Pancreas (tissue), 10 donors: Measurements from ENCODE around the gene MTREX. TPM values are rescaled to one million over a fixed set of nuclear protein-coding genes. Genes with fewer than 3 reads are reported as not detected.

ENCODE experiments used
- ATAC-seq, 4 donors: fragments of 200-7000 bp; cut with Tn5 transposase; one replicate each; pipeline versions ENCODE4 v1.8.0 to v1.9.1; 2020; ENCODE audit warnings: mild to moderate bottlenecking in 4 of 4, moderate library complexity in 4 of 4
- DNase-seq, 6 donors: peaks; one replicate each; pipeline ENCODE4 v3.0.0-alpha.2; 2020
- FAIRE-seq: peaks from 2 replicates; lab custom pipeline; 2012; peaks lifted over from hg19 to GRCh38; lab: Jason Lieb, UNC
- H3K27ac ChIP-seq, 4 donors: fragments of 200-600 bp; sonication (generic); 1 replicate in 3 of 4; 2 replicates in 1 of 4; pipeline versions ENCODE4 v1.5.0 to v1.8.0; 2020
- H3K27me3 ChIP-seq, 4 donors: fragments of 200-600 bp; one replicate each; pipeline ENCODE4 v1.8.0; 2021
- H3K36me3 ChIP-seq, 3 donors: fragments of 200-600 bp; sonication (generic) in 1 of 3; one replicate each; pipeline versions ENCODE4 v1.5.0 to v1.8.0; 2020 to 2021
- H3K4me1 ChIP-seq, 3 donors: fragments of 200-600 bp; one replicate each; pipeline ENCODE4 v1.8.0; 2021
- H3K4me3 ChIP-seq, 4 donors: fragments of 200-600 bp; sonication (generic) in 2 of 4; one replicate each; pipeline versions ENCODE4 v1.5.0 to v1.8.0; 2020 to 2021
- H3K9me3 ChIP-seq, 4 donors: fragments of 200-600 bp; one replicate each; pipeline ENCODE4 v1.8.0; 2021
- CTCF ChIP-seq, 4 donors: fragments of 200-600 bp; sonication (generic) in 3 of 4; IDR thresholded peaks; one replicate each; pipeline versions ENCODE4 v1.5.0 to v1.8.0; 2021; ENCODE audit warnings: antibody characterized with exemption in 4 of 4
- WGBS, 2 donors: extraction: QIAGEN DNeasy Blood & Tissue Kit; methylation state at CpG; one replicate each; pipeline ENCODE4 v1.1.7; 2013; 5-methylcytosine and 5-hydroxymethylcytosine counted together
- intact Hi-C, 3 donors: fragments of 100-400 bp; cut with DNase I; formaldehyde crosslinking; loops; one replicate each; pipeline versions ENCODE4 v1.11.1 to v1.14.2; 2022
- polyA plus RNA-seq, 2 donors: library from polyadenylated mRNA; stranded (reverse); fragments of 200-250 nt; gene quantifications; one replicate each; pipeline ENCODE4 v1.2.3, GENCODE V29; 2013
- total RNA-seq, 6 donors: library from RNA; stranded (reverse); fragmentation: NEBNext Ultra II Directional in 4 of 6; extraction: Animal tissue kit (Norgen Biotek cat#: 25700) in 4 of 6; gene quantifications; one replicate each; pipeline versions ENCODE4 v1.2.1 to v1.2.4, GENCODE V29; 2021 to 2023
- donor health status: healthy with polysubstance abuse.
- donor health status: DM: no; HTN: no; CAD: no; lungs with moderate emphysema.
- donor health status: DM: no; HTN: no; CAD: no.
- donor health status: control.
- donor health status: control.
- donor health status: Bipolar disorder and iron deficiency.
- donor health status: DM: yes; HTN: yes; CAD: no.
- donor health status: DM: no; HTN: no; CAD: no.
- donor health status: DM: no; HTN: no; CAD: no.
- donor health status: DM: yes; HTN: yes; CAD: no.

Gene MTREX
- total and polyA plus RNA-seq, 8 donors, result 13.1 to 36.0 (median 30.7) TPM

DNA sequence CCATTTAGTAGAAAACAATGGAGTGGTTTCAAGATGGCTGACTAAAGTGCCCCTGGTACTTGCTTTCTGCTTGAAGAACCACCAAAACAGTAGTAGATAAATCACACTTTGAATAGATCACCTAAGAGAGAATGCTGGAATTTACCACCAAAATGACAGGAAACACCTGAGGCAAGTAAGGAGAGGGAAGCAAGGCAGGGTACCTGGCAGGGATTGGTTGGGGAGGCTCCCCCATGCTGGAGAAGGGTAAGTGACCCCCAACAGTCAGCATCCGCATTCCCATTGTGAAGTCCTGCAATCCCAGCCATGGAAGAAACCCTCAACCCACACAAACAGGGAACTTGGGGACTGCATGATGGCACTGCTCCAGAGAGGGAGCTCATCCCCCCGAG lies 121.4 kb downstream of the MTREX start:
- TF ChIP-seq CTCF (IDR thresholded peaks at IDR 0.05), result no peak
- no peak overlapping the region for H3K4me3 ChIP-seq
- H3K9me3 ChIP-seq, result no peaks in the 10 kb centered on the region
- intact Hi-C loops, result no loop called here
- DNase-seq (no peak), ATAC-seq (peak in 1 of 4 donors; percentile 12), FAIRE-seq (no peak)
- WGBS, 2 donors, result 50% methylated on average over 2 of the region's 2 CpGs
- H3K4me1 ChIP-seq, result peaks cover 0 to 7% (median 0%) of the 10 kb centered on the region in 3 donors
- no peak overlapping the region for H3K27ac ChIP-seq
- peaks cover 0 to 22% (median 0%) of the 10 kb centered on the region in 3 donors for H3K36me3 ChIP-seq
- no peaks in the 10 kb centered on the region for H3K27me3 ChIP-seq

DNA sequence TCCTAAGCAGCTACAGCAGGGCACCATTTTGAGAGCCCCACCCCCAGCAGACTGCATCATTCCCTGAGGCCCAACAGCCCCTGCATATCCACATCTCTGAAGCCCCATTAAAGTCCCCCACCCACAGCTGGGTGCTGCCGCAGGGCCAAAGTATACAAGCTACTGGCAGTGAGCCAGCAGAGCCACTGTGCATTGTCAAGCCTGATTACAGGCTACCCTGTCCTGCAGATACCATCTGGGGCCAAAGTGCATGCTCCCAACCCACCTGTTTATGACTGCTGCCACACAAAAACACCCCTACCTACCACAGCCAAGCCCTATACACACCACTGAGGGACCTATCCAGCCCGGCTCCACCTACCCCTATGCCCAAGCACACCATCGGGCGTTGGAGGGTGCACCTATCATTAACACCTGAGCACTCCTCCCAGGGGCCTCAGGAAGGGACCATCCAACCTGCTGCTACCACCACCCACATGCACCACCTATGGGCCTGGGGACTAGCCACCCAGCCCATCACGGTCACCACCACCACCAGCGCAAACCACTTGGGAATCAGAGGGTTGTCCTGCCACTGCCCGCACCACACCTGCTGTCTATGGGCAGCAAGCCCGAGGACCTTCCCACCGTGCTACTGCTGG lies 121.9 kb downstream of the MTREX start:
- FAIRE-seq (no peak), ATAC-seq (peak in 3 of 4 donors; percentile 29 to 46 (median 41)), DNase-seq (peak in 4 of 6 donors; percentile 26 to 71 (median 28))
- no peak for TF ChIP-seq CTCF (IDR thresholded peaks at IDR 0.05)
- no peaks in the 10 kb centered on the region for H3K27me3 ChIP-seq
- no peaks in the 10 kb centered on the region for H3K9me3 ChIP-seq
- intact Hi-C loops, result no loop called here
- 86 to 90% methylated on average over 9 of the region's 9 CpGs for WGBS, 2 donors
- H3K4me3 ChIP-seq, result no peak overlapping the region
- H3K27ac ChIP-seq, result no peak overlapping the region
- peaks cover 0 to 16% (median 0%) of the 10 kb centered on the region in 3 donors for H3K36me3 ChIP-seq
- peaks cover 0 to 7% (median 0%) of the 10 kb centered on the region in 3 donors for H3K4me1 ChIP-seq

DNA sequence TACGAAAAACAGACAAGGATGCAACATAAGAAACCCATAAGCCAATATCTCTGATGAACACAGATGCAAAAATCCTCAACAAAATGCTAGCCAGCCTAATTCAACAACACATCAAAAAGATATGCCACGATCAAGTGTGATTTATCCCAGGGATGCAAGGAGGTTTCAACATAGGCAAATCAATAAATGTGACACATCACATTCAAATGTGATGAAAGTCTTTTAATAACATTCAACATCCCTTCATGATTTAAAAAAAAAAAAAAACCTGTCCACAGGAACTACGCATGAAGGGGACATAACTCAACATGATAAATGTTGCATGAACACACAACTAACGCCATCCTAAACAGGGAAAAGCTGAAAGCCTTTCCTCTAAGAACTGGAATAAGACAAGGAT lies 124.8 kb downstream of the MTREX start:
- Histone ChIP-seq H3K4me1 (peaks cover 0 to 2% (median 2%) of the 10 kb centered on the region in 3 donors), H3K9me3 (no peaks in the 10 kb centered on the region), H3K27ac (no peak overlapping the region), H3K4me3 (no peak overlapping the region), H3K27me3 (no peaks in the 10 kb centered on the region), H3K36me3 (peaks cover 0 to 4% (median 0%) of the 10 kb centered on the region in 3 donors)
- intact Hi-C loops, result no loop called here
- ATAC-seq (no peak), FAIRE-seq (no peak), DNase-seq (no peak)
- WGBS, 2 donors, result 96 to 97% methylated on average over 4 of the region's 4 CpGs
- no peak for TF ChIP-seq CTCF (IDR thresholded peaks at IDR 0.05)

GRCh38 chr5:55437452-55437851 lies 129.7 kb downstream of the MTREX start:
- 73 to 79% methylated on average over 1 of the region's 1 CpG for WGBS, 2 donors
- intact Hi-C loops, result no loop called here
- H3K4me3 ChIP-seq, result no peak overlapping the region
- peak overlapping the region in 2 of 4 donors; percentile 65 to 69 for H3K27ac ChIP-seq
- peaks cover 0 to 9% (median 5%) of the 10 kb centered on the region in 3 donors for H3K4me1 ChIP-seq
- H3K9me3 ChIP-seq, result no peaks in the 10 kb centered on the region
- no peaks in the 10 kb centered on the region for H3K27me3 ChIP-seq
- no peaks in the 10 kb centered on the region for H3K36me3 ChIP-seq
- DNase-seq, result no peak
- ATAC-seq, result no peak
- TF ChIP-seq CTCF (IDR thresholded peaks at IDR 0.05), result no peak
- FAIRE-seq, result no peak

DNA sequence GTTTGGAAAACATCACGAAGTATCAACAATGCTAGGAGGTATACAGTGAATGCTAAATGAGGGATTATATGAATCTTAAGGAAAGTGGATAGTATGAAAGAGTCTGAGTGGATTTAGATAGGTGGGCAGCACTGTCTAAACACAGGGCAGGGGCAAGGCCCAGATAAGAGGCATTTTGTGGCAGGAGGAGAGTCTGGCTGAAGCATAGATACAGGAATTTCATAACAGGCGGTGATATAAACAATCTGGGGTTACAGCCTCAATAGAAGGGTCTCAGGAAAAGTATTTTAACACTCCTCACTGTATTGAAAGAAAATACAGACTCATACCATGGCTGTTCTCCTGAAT lies 130.0 kb downstream of the MTREX start:
- WGBS, 2 donors, result 88 to 93% methylated on average over 2 of the region's 2 CpGs
- ATAC-seq, result peak in 3 of 4 donors; percentile 5 to 20 (median 12)
- no peak for DNase-seq
- no peaks in the 10 kb centered on the region for H3K9me3 ChIP-seq
- intact Hi-C loops, result no loop called here
- H3K27ac ChIP-seq, result peak overlapping the region in 3 of 4 donors; percentile 26 to 69 (median 65)
- no peaks in the 10 kb centered on the region for H3K36me3 ChIP-seq
- H3K4me3 ChIP-seq, result no peak overlapping the region
- no peak for FAIRE-seq
- H3K27me3 ChIP-seq, result no peaks in the 10 kb centered on the region
- no peak for TF ChIP-seq CTCF (IDR thresholded peaks at IDR 0.05)
- peaks cover 0 to 9% (median 5%) of the 10 kb centered on the region in 3 donors for H3K4me1 ChIP-seq
